Activated naive CD4-positive, alpha-beta T cell treated with anti-CD3 and anti-CD28 coated beads, Interleukin-2, amount 10 ng/mL, durations not matched to agents 7 days and 5 days (primary cell): ENCODE data around the gene HIC1.

ENCODE experiments used
- CTCF ChIA-PET: fragments of 350-600 bp; sonication (Branson Sonifier 250); formaldehyde crosslinking; loops from one replicate; lab custom pipeline; 2021; ENCODE audit warnings: antibody characterized with exemption; lab: Charles Lee
- DNase-seq: peaks from one replicate; pipeline ENCODE4 v3.0.0-alpha.2; 2020
- H3K27ac Mint-ChIP-seq: one replicate; pipeline ENCODE4 v1.8.0; 2021; ENCODE audit warnings: mild to moderate bottlenecking, moderate library complexity, mixed read lengths
- H3K27me3 Mint-ChIP-seq: one replicate; pipeline ENCODE4 v1.8.0; 2021; ENCODE audit warnings: mild to moderate bottlenecking, mixed read lengths
- H3K36me3 Mint-ChIP-seq: one replicate; pipeline ENCODE4 v1.8.0; 2021; ENCODE audit warnings: mixed read lengths
- H3K4me1 Mint-ChIP-seq: one replicate; pipeline ENCODE4 v1.8.0; 2021; ENCODE audit warnings: mixed read lengths
- H3K4me3 Mint-ChIP-seq: one replicate; pipeline ENCODE4 v1.8.0; 2021; ENCODE audit warnings: mild to moderate bottlenecking, moderate library complexity, mixed read lengths
- H3K9me3 Mint-ChIP-seq: one replicate; pipeline ENCODE4 v1.8.0; 2021; ENCODE audit warnings: mixed read lengths

The HIC1 gene

DNA sequence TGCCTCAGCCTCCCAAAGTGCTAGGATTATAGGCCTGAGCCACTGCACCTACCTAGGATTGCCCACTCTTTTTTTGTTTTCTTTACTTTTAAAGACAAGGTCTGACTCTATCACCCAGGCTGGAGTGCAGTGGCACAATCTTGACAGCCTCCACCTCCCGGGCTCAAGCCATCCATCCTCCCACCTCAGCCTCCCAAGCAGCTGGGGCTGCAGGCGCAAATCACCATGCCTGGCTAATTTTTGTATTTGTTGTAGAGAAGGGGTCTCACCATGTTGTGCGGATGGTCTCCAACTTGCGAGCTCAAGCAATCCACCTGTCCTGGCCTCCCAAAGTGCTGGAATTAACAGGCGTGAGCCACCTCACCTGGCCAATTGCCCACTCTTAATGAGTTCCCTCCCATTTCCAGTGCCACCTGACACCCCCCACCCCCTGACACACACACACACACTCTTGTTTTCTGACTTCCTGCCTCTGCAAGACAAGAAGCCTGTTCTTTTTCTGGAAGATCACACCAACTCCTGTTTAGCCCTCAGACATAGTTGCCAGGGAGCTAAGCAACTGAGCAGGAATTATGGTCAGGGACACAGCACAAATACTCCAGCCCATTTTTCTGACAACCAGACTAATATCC lies 10.5 kb upstream of the HIC1 start:
- H3K27me3 Mint-ChIP-seq, result peaks cover 16% of the 10 kb centered on the region
- CTCF ChIA-PET, result interaction anchor here (0.7 to 0.9 kb wide), 2 partner anchors 200 to 237 kb away, joined by 3 to 4 read pairs; no protein-coding TSS in a partner anchor
- H3K4me1 Mint-ChIP-seq, result peaks cover 35% of the 10 kb centered on the region
- no peak for DNase-seq
- no peak overlapping the region for H3K4me3 Mint-ChIP-seq
- no peaks in the 10 kb centered on the region for H3K9me3 Mint-ChIP-seq
- no peak overlapping the region for H3K27ac Mint-ChIP-seq
- peaks cover 23% of the 10 kb centered on the region for H3K36me3 Mint-ChIP-seq

DNA sequence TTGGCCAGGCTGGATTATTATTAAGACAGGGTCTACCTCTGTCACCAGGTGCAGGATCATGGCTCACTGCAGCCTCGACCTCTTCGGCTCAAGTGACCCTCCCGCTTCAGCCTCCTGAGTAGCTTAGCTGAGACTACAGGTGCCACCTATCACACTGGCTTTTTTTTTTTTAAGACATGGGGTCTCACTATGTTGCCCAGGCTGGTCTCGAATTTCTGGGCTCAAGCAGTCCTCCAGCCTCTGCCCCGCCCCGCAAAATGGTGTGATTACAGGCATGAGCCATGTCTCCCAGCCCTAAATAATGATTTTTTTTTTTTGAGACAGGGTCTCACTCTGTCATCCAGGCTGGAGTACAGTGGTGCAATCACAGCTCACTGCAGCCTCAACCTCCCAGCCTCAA lies 7.3 kb upstream of the HIC1 start:
- no peak for DNase-seq
- Mint-ChIP-seq H3K4me1 (peaks cover 33% of the 10 kb centered on the region), H3K9me3 (no peaks in the 10 kb centered on the region), H3K27ac (no peak overlapping the region), H3K4me3 (no peak overlapping the region), H3K27me3 (peaks cover 37% of the 10 kb centered on the region), H3K36me3 (peaks cover 16% of the 10 kb centered on the region)
- CTCF ChIA-PET, result interaction anchor here (0.5 to 1.4 kb wide), 2 partner anchors 197 to 326 kb away, joined by 3 read pairs; no protein-coding TSS in a partner anchor

DNA sequence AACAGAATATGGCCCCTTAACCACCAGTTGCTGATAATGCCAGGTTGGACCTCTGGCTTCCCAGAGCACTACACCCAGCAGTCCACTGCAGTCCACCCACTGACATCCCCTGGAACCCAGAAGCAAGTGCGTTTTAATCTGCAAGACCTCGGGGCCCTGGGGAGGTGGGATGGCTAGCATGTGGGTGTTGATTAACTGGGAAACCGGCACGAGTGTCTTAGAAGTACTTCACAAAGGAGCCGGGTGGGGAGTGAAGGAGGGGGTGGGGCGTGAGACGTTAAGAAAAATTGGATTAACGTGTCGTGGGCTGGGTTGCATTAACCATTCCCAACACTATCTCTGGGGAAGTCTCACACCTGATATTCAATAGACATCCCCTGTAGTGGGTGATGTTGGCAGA lies 6.1 kb upstream of the HIC1 start:
- H3K4me3 Mint-ChIP-seq, result peak overlapping the region; percentile 70
- peaks cover 5% of the 10 kb centered on the region for H3K36me3 Mint-ChIP-seq
- no peak overlapping the region for H3K27ac Mint-ChIP-seq
- no peaks in the 10 kb centered on the region for H3K9me3 Mint-ChIP-seq
- CTCF ChIA-PET, result interaction anchor here (1.4 kb wide), 1 partner anchor 328 kb away, joined by 3 read pairs; no protein-coding TSS in a partner anchor
- H3K27me3 Mint-ChIP-seq, result peaks cover 47% of the 10 kb centered on the region
- peaks cover 29% of the 10 kb centered on the region for H3K4me1 Mint-ChIP-seq
- no peak for DNase-seq

DNA sequence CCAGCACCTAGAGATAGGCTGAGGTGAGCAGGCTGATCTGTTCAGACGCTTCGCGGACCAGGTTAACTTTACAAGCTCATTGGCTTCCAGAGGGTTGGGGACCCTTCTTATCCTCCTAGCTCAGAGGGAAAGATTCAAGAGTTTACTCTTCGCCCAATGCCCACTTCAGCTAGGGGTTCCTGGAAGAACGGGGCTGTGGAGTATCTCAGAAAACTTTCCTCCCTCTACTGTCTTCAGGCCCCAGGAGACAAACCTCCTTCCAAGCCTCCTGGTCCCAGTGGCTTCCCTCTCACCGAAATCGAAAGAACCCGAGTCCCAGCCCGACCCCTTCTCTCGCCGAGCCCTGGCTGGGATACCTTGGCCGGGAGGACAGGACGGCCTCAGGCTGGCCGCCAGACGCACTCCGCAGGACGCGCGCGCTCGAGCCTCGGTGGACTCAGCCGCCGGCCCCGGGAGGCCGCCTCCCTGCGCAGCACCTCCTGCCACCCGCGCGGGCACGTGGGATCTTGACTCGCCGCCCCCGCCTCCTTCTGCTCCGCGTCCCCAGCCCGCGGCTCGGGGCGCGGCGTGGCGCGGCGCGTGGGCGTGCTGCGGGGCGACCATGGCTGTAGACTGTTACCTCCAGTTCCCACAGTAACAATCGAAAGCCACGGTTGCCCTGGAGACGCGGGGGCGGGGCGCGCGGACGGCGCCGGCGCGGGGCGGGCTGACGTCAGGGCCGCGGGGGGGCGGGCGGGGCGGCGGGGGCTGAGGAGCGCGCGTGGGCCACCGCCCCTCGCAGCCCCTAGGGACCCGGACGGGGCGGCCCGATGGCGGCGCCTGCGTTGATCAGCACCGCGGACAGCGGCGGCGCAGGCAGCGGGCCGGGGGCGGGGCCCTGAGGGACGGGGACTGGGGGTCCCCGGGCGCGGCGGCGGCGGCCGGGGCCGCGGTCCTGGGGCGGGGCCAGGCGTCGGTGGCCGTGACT lies 5.3 kb upstream of the HIC1 start:
- Mint-ChIP-seq H3K36me3 (peaks cover 3% of the 10 kb centered on the region), H3K27me3 (peaks cover 54% of the 10 kb centered on the region), H3K4me3 (peak overlapping the region; percentile 70), H3K27ac (peak overlapping the region; percentile 33), H3K9me3 (no peaks in the 10 kb centered on the region), H3K4me1 (peaks cover 34% of the 10 kb centered on the region)
- DNase-seq, result peak; percentile 92
- CTCF ChIA-PET, result no interaction called here

DNA sequence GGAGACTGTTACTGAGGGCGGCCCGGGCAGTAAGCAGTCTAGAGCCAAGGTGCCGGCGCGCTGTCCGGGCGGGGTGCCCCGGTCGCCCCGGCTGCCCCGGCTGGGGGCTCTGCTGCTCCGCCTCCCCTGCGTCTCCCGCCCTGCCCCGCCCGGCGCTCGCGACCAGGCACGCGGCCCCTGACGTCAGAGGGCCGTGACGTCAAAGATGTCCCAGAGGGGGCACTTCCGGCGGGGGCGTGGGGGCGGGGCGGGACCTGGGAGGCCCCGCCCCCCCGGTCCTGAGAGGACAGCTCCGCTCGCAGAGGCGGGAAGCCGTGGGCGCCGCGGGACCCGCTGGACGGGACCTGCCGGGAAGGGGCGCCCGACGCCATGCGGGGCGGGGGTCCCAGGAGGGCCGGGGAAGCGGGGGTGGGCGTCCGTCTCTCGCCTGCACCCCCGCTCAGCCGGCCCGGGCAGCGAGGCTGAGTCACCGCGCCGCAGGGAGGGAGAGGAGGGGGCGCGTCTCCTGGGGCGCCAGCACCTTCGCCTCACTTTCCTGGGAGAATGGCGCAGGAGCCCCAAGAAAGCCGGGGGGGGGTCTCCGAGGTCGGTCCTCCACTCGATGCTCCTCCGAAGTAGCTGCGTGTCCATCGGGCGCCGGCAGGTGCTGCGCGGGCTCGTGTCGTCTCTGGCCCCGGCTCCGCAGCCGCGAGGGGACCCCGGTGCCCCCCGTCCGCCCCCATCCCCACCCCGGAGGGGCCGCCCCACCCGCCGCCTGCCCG lies 4.4 kb upstream of the HIC1 start:
- Mint-ChIP-seq H3K4me1 (peaks cover 33% of the 10 kb centered on the region), H3K27me3 (peaks cover 57% of the 10 kb centered on the region), H3K27ac (no peak overlapping the region), H3K36me3 (no peaks in the 10 kb centered on the region), H3K9me3 (no peaks in the 10 kb centered on the region), H3K4me3 (no peak overlapping the region)
- CTCF ChIA-PET, result interaction anchor here (1.8 kb wide), 1 partner anchor 365 kb away, joined by 5 read pairs; no protein-coding TSS in a partner anchor
- peak; percentile 74 for DNase-seq

DNA sequence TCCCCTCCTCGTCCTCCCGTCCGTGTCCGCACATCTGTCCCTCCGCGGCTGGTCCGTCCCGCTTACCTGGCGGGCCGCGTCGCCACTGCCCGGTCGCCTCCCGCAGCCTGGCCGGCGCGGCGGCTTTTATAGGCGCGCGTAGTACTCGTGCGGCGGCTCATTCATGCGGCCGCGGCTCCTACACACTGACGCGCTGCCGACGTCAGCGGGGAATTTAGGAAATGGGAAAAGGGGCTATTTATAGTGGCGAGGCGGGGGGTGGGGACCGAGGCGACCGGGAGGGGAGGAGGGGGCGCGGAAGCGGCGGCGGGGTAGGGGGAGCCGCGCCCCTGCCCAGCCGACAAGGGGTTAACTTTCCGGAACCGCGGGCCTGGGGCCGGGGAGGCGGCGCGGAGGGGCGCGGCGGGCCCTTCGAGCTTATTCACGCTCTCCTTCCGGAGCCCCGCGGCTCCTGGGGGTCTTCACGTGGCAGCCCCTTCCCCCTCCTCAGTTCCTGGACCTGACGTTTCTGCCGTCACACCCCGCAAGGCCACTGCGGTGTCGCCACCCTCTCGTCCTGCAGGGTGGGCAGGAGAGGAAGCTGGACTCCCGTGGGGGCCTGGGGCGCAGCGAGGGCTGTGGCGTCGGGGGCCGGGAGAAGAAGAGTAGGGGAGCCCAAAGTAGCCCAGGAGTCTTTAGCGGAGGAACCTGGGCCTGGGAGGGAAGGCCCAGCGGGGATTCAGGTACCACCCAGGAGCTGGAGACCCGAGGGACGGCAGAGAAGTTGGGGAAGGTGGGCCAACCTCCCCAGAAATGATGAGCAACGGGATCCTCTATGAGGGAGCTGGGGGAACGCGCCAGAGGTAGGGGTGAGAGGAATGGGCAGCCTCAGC lies 3.6 kb upstream of the HIC1 start:
- DNase-seq, result no peak
- H3K27ac Mint-ChIP-seq, result peak overlapping the region; percentile 67
- H3K9me3 Mint-ChIP-seq, result no peaks in the 10 kb centered on the region
- CTCF ChIA-PET, result interaction anchor here (1.4 to 1.8 kb wide), 3 partner anchors 193 to 365 kb away, joined by 3 to 5 read pairs (median 5); no protein-coding TSS in a partner anchor
- H3K4me3 Mint-ChIP-seq, result peak overlapping the region; percentile 41
- peaks cover 33% of the 10 kb centered on the region for H3K4me1 Mint-ChIP-seq
- H3K36me3 Mint-ChIP-seq, result no peaks in the 10 kb centered on the region
- peaks cover 57% of the 10 kb centered on the region for H3K27me3 Mint-ChIP-seq

DNA sequence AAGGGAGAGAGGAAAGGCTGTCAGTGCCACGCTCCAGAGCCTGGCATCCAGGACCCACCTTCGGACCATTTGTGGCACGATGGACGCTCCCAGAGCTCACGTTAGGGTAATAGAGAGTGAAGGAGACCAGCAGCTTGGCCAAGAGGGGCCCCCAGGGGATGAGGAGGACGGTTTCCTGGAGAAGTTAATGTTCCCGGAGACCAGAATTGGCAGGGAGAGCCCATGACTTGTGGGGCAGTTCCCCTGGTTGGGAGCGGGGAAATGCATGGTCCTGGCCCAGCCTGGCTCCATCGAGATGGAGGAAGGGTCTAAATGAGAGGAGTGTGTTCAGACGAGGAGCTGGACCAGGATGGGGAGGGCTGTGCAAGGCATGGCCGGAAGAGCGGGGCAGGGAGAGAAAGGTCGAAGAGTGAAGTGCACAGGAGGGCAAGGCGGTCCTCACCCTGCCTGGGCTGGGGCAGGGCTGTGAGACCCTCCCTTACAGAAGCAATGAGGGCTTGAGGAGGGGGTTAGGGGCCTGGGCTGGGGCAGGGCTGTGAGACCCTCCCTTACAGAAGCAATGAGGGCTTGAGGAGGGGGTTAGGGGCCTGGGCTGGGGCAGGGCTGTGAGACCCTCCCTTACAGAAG lies 2.9 kb upstream of the HIC1 start:
- H3K27me3 Mint-ChIP-seq, result peaks cover 61% of the 10 kb centered on the region
- no peaks in the 10 kb centered on the region for H3K9me3 Mint-ChIP-seq
- DNase-seq, result no peak
- H3K4me1 Mint-ChIP-seq, result peaks cover 33% of the 10 kb centered on the region
- CTCF ChIA-PET, result interaction anchor here (1.4 to 1.8 kb wide), 3 partner anchors 193 to 364 kb away, joined by 3 to 5 read pairs (median 5); no protein-coding TSS in a partner anchor
- H3K27ac Mint-ChIP-seq, result peak overlapping the region; percentile 67
- peaks cover 2% of the 10 kb centered on the region for H3K36me3 Mint-ChIP-seq
- peak overlapping the region; percentile 43 for H3K4me3 Mint-ChIP-seq

DNA sequence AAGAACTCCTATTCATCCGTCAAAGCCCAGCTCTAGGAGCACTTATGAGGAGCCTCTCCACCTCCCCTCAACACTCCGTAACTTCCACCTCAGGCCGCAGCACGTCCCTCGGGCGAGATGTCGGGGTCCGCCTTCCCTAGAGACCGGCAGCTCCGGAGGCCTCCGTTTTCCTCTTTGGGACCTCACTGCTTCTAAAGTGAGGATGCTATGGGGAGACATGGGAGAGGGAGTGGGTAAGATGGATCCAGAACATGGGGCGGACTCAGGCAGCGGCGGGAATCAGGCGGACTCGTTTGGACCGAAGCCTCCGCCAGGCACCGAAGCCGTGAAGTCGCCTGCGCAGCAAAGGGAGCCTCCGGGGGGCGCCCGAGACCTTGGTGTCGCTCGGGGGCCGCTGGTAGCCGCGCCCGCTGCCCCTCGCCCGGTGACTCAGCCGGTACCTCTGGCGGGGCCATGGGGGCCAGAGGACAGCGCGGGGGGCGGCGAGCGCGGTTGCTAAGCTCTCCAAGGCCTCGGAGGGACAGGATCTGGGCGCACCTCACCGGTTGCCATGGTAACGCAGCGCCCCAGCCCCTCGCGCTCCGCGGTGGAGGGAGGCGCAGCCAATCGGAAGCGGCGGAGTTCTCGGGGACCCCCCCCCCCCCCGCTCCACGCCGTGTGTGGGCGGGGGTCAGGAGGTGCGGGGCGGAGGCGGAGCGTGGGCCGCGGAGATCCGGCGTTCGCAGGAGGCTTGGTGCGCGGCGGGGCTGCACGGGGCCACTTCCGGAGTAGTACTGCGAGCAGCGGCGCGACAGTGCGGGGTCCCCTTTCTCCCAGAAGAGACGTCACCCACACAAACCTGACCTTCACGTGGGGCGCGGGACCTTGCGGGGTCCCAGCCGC lies 1.3 kb upstream of the HIC1 start:
- Mint-ChIP-seq H3K4me3 (peak overlapping the region; percentile 76), H3K27me3 (peaks cover 59% of the 10 kb centered on the region), H3K36me3 (peaks cover 6% of the 10 kb centered on the region), H3K9me3 (no peaks in the 10 kb centered on the region), H3K4me1 (peaks cover 36% of the 10 kb centered on the region), H3K27ac (peak overlapping the region; percentile 83)
- CTCF ChIA-PET, result interaction anchor here (0.8 to 7.5 kb wide), 17 partner anchors 14 to 363 kb away, joined by 3 to 147 read pairs (median 4); partner anchors contain the start of gene TSR1
- DNase-seq, result peak; percentile 84

DNA sequence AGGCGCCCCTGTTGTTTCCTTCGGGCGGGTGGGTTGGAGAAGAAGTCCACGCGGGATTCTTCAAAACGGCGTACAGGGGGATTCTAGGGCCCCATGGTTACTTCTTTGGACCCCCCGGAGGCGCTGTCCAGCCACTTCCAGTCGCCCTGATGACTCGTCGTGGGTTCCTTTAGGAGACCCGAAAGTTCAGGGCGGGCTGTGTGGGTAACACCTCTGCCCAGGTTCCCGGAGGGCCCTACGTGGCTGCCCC lies 716 bp upstream of the HIC1 start:
- H3K4me1 Mint-ChIP-seq, result peaks cover 30% of the 10 kb centered on the region
- peak overlapping the region; percentile 83 for H3K27ac Mint-ChIP-seq
- CTCF ChIA-PET, result interaction anchor here (0.6 to 7.5 kb wide), 24 partner anchors 11 to 362 kb away, joined by 3 to 147 read pairs (median 4); partner anchors contain the start of gene TSR1
- peaks cover 6% of the 10 kb centered on the region for H3K36me3 Mint-ChIP-seq
- H3K4me3 Mint-ChIP-seq, result peak overlapping the region; percentile 76
- no peaks in the 10 kb centered on the region for H3K9me3 Mint-ChIP-seq
- DNase-seq, result peak; percentile 61
- peaks cover 56% of the 10 kb centered on the region for H3K27me3 Mint-ChIP-seq

DNA sequence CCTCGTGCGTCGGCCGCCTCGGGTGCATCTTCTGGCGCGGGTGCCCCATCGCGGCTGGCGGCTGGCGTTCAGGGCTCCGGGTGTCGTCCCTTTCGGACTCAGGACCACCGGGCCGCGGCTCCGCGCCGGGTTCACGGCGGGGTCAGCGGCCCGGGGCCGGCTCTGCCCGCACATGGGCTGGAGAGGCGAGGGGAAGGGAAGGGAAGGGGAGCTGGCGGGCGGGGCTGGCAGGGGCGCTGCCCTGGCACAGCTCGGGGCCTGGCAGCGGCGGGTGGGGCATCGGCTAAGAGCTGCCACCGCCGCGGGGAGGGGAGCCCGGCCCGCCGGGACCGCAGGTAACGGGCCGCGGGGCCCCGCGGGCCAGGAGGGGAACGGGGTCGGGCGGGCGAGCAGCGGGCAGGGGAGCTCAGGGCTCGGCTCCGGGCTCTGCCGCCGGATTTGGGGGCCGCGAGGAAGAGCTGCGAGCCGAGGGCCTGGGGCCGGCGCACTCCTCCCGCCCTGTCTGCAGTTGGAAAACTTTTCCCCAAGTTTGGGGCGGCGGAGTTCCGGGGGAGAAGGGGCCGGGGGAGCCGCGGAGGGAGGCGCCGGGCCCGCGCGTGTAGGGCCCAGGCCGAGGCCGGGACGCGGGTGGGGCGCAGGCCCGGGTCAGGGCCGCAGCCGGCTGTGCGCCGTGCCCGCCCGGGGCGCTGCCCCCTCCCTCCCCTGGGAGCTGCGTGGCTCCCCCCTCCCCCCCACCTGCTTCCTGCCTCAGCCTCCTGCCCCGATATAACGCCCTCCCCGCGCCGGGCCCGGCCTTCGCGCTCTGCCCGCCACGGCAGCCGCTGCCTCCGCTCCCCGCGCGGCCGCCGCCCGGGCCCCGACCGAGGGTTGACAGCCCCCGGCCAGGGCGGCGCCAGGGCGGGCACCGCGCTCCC lies 646 bp downstream of the HIC1 start:
- H3K9me3 Mint-ChIP-seq, result no peaks in the 10 kb centered on the region
- CTCF ChIA-PET, result interaction anchor here (0.7 to 7.5 kb wide), 27 partner anchors 10 to 363 kb away, joined by 3 to 147 read pairs (median 5); partner anchors contain the start of gene TSR1
- peak; percentile 77 for DNase-seq
- peak overlapping the region; percentile 77 for H3K4me3 Mint-ChIP-seq
- peak overlapping the region; percentile 83 for H3K27ac Mint-ChIP-seq
- H3K27me3 Mint-ChIP-seq, result peaks cover 56% of the 10 kb centered on the region
- peaks cover 16% of the 10 kb centered on the region for H3K36me3 Mint-ChIP-seq
- H3K4me1 Mint-ChIP-seq, result peaks cover 39% of the 10 kb centered on the region
